ENCODE results near the gene WRAP73.
"Not testable (repeated sequence)": the region's sequence is repeated elsewhere in the genome, so short reads cannot be mapped to it uniquely, and the experiment has no call there.

The WRAP73 gene

GRCh38 chr1:3597599-3597964 is 52.3 kb downstream of the WRAP73 start:
- no peak for DNase-seq (ENCODE audit: low spot score)

DNA sequence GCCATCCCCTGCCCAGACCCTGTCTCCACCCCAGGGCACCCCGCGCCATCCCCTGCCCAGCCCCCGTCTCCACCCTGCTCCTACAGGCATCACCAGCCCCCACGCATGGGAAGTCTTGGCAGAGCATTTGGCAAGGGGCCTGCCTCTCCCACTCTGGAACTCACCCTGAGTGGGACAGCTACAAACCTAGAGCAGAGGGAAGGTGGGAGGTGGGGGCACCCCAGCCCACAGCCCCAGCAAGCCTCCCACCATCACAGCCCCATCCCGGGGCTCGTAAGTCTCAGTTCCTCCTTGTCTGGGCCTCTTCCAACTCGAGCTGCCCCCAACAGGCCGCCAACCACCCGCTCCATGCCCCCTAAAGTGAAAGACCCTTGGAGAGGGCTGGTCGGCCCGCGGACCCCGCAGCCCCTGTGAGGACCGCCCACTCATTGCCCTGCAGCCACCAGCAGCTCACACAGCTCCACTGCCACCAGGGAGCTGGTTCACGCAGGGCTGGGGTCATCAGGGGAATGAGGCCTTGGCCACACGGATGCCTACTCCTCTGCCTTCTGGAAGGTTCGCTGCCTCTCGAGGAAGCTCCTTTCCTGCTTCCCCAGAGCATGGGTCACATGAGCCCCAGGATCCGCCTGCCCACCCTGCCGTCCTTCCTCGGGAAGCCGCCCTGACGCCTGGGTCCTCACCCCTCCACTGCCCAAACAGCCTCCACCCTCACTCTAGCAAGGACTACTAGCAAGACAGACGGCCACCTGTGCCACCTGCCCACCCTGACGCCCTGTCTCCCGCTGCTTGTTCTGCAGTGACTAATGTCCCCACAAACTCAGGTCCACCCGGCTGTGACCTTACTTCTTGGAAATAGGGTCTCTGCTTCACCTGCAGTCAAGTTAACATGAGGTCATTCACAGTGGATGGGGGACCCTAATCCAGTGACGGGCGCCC is 53.0 kb downstream of the WRAP73 start:
- DNase-seq (ENCODE audit: low spot score) = no peak

GRCh38 chr1:3595949-3596348 is 54.0 kb downstream of the WRAP73 start:
- no peak for DNase-seq (ENCODE audit: low spot score)

DNA sequence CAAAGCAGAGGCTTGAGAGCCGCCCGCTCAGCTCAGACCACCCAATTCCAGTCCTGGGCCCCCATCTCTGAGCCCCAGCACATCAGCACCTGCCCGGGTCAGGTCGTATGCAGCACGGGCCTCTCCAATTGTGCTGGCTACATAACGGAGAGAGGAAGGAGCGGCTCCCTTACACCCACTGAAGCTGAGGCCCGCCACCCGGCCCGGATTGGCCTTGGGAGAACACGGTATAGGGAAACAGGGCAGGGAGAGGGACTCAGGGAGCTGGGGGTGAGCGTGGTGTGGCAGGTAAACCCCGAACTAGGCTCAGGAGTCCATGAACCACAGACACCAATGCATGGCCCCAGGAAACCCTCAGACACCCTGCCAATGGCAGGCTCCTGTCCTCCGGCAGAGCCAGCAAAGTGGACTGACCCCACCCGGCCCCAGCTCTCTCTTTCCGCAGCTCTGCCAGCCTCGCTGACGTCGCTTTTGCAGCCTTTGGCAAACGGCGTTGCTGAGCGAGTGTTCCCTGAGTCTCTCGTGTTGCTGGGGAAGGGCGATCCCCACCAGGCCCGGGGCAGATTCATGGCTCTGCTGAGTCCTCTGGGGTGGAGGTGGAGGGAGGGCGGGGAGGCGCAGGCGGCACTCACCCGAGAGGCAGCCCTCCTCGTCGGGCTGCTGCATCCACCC is 55.1 kb downstream of the WRAP73 start:
- DNase-seq (ENCODE audit: low spot score) = no peak

- no peak for DNase-seq (ENCODE audit: low spot score)
Observed at GRCh38 chr1:3593745-3594144, 56.2 kb downstream of the WRAP73 start.

GRCh38 chr1:3593334-3593733 is 56.6 kb downstream of the WRAP73 start:
- no peak for DNase-seq (ENCODE audit: low spot score)

- no peak for DNase-seq (ENCODE audit: low spot score)
Observed at GRCh38 chr1:3590951-3591865, 58.7 kb downstream of the WRAP73 start.

DNA sequence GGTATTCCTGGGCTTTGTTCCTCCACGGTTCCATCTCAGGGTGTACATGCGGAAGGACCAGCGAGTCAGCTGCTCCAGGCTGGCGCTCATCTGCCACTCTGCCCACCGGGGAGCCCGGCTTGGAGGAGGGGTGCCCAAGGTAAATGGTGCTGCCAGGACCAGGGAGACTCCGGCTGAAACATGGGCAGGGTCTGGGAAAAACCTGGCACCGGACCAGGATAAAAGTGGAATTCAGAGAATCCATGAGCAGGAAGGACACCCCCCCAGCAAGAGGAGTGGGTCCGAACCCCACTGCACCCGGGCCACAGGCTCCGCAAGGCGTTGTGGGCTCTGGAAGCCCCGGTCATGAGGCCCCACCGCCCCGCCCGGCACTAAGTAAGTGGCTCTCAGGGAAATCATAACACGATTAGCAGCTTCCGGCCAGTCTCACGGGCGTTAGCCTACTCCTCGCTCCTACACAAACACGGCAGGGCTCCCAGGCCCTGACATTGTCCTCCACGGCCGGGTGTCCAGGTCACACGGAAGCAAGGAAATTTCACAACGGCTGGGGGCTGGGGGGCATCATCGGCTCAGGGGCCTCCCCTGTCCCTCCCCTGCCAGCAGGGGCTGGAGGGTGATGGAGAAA is 59.7 kb downstream of the WRAP73 start:
- no peak for DNase-seq (ENCODE audit: low spot score)

- DNase-seq (ENCODE audit: low spot score) = no peak
Observed at GRCh38 chr1:3588395-3588794, 61.5 kb downstream of the WRAP73 start.

GRCh38 chr1:3586986-3587759 is 62.7 kb downstream of the WRAP73 start:
- DNase-seq (ENCODE audit: low spot score) = no peak

- DNase-seq (ENCODE audit: low spot score) = no peak
Observed at GRCh38 chr1:3585940-3586568, 63.8 kb downstream of the WRAP73 start.

DNA sequence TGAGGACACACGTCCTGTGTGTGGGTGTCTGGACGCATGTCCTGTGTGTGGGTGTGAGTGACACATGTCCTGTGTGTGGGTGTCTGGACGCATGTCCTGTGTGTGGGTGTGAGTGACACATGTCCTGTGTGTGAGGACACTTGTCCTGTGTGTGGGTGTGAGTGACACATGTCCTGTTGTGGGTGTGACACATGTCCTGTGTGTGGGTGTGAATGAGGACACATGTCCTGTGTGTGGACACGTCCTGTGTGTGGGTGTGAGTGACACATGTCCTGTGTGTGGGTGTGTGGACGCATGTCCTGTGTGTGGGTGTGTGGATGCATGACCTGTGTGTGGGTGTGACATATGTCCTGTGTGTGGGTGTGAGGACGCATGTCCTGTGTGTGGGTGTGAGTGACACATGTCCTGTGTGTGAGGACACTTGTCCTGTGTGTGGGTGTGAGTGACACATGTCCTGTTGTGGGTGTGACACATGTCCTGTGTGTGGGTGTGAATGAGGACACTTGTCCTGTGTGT is 64.5 kb downstream of the WRAP73 start:
- not testable (repeated sequence) for DNase-seq (ENCODE audit: low spot score)

- DNase-seq (ENCODE audit: low spot score) = no peak
Observed at GRCh38 chr1:3584915-3585314, 65.0 kb downstream of the WRAP73 start.

GRCh38 chr1:3583751-3584150 is 66.2 kb downstream of the WRAP73 start:
- DNase-seq (ENCODE audit: low spot score) = not testable (repeated sequence)

- DNase-seq (ENCODE audit: low spot score) = no peak
Observed at GRCh38 chr1:3581296-3582036, 68.4 kb downstream of the WRAP73 start.
